ENCODE measurements around the gene DMGDH.

DNA sequence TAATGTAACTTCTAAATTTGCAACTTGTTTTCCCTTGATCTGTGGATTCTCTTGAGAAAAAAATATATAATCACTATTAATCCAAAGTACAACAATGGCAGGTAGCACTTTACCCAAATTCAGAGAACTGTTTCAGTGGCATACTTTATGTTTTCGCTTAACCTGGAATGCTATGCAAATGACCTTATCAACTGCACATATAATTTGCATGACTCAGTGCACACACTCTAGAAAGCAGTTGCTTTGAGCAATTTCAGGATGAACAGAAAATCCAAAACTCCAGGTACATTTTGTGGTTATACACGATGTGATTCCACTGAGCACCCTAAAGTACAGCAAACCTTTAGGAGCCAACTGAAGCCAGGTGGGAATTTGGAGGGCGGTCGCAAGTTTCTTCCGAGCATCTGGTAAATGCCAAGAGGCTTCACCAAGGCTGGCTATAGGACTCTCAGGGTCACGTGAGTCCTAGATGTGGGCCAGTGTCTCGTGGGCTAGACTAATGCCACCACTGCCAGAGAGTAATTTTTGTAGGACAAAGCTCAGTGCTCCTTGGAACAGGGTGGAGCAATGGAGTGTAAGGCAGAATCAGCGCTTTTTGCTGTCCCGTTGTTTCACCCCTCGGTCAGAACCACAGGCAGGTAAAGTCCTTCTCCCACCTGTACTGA, 37.3 kb downstream of the DMGDH start:
- TF ChIP-seq, protein P1, sequence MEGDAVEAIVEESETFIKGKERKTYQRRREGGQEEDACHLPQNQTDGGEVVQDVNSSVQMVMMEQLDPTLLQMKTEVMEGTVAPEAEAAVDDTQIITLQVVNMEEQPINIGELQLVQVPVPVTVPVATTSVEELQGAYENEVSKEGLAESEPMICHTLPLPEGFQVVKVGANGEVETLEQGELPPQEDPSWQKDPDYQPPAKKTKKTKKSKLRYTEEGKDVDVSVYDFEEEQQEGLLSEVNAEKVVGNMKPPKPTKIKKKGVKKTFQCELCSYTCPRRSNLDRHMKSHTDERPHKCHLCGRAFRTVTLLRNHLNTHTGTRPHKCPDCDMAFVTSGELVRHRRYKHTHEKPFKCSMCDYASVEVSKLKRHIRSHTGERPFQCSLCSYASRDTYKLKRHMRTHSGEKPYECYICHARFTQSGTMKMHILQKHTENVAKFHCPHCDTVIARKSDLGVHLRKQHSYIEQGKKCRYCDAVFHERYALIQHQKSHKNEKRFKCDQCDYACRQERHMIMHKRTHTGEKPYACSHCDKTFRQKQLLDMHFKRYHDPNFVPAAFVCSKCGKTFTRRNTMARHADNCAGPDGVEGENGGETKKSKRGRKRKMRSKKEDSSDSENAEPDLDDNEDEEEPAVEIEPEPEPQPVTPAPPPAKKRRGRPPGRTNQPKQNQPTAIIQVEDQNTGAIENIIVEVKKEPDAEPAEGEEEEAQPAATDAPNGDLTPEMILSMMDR (IDR thresholded peaks at IDR 0.05), result no peak
- TF ChIP-seq ZFX (IDR thresholded peaks at IDR 0.05; ENCODE audit: borderline replicate concordance), result no peak
